MM.1S (cell line): ENCODE results near the gene POM121L2.

Experiments used
- EZH2 ChIP-seq: fragments of 300-600 bp; sonication (generic); optimal IDR thresholded peaks from 2 replicates; pipeline ENCODE3; 2017; ENCODE audit warnings: low read depth, mild to moderate bottlenecking, antibody characterized with exemption, low read length, mixed read lengths
- TF ChIP-seq, protein P1 (sequence below): fragments of 300-600 bp; sonication (generic); IDR thresholded peaks from 2 replicates; pipeline ENCODE4 v1.5.1; 2016; ENCODE audit warnings: antibody characterized with exemption, low read length, mixed read lengths

DNA sequence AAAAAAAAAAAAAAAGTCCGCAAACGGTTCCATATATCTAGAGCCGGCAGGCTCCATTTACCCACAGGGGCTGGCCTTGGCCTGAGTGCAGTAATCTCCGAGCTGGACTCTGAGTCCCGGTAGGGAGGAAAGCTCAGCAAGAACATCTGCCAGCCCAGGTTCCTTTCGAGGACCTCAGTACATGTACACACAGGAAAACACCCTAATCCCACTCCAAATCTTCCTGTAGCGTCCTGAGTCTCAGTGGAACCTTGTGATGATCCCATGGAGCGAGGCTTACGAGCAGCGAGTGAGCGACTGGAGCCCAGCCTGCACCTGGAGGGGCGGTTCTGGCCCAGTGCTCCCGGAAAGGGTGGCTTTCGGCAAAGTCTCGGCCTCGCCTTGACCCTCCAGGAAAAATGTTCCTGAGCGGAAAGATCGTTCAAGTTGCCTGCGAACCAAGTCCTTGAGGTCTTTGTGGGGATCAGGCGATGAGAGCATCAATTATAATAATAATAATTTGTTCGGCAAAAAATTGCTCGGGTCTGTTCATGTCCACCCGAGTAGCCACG is 32.5 kb downstream of the POM121L2 start:
- TF ChIP-seq, protein P1, sequence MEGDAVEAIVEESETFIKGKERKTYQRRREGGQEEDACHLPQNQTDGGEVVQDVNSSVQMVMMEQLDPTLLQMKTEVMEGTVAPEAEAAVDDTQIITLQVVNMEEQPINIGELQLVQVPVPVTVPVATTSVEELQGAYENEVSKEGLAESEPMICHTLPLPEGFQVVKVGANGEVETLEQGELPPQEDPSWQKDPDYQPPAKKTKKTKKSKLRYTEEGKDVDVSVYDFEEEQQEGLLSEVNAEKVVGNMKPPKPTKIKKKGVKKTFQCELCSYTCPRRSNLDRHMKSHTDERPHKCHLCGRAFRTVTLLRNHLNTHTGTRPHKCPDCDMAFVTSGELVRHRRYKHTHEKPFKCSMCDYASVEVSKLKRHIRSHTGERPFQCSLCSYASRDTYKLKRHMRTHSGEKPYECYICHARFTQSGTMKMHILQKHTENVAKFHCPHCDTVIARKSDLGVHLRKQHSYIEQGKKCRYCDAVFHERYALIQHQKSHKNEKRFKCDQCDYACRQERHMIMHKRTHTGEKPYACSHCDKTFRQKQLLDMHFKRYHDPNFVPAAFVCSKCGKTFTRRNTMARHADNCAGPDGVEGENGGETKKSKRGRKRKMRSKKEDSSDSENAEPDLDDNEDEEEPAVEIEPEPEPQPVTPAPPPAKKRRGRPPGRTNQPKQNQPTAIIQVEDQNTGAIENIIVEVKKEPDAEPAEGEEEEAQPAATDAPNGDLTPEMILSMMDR: no peak
- no peak for TF ChIP-seq EZH2
